Prostate gland (tissue), 2 donors: ENCODE data around the gene RAB3C. TPM values are rescaled to one million over a fixed set of nuclear protein-coding genes. Genes with fewer than 3 reads are reported as not detected.

Source experiments
- DNase-seq: peaks from one replicate; pipeline ENCODE4 v3.0.0-alpha.2; 2019; ENCODE audit warnings: low spot score
- H3K27ac ChIP-seq, 2 donors: fragments of 200-600 bp; sonication (generic); 2 replicates each; pipeline ENCODE4 v1.5.1; 2017 to 2019
- H3K27me3 ChIP-seq: fragments of 200-600 bp; sonication (generic); replicated peaks from 2 replicates; pipeline ENCODE4 v1.5.1; 2019; ENCODE audit not compliant: insufficient read depth
- H3K36me3 ChIP-seq, 2 donors: fragments of 200-600 bp; sonication (generic); 1 replicate in 1 of 2; 2 replicates in 1 of 2; pipeline versions ENCODE4 v1.5.1 to v1.8.1; 2017 to 2019
- H3K4me1 ChIP-seq: fragments of 200-600 bp; sonication (generic); replicated peaks from 2 replicates; pipeline ENCODE4 v1.5.1; 2019
- H3K4me3 ChIP-seq, 2 donors: fragments of 200-600 bp; sonication (generic); 2 replicates each; pipeline ENCODE4 v1.5.1; 2017 to 2019
- H3K9me3 ChIP-seq: fragments of 200-600 bp; sonication (generic); 2 replicates; pipeline ENCODE4 v1.5.1; 2017
- CTCF ChIP-seq, 4 experiments: fragments of 200-600 bp in 2 of 4; fragments of 450-650 bp in 2 of 4; sonication (generic) in 2 of 4; IDR thresholded peaks; 1 replicate in 3 of 4; 2 replicates in 1 of 4; pipeline ENCODE4 v1.5.1; 2016 to 2019; ENCODE audit warnings: antibody characterized with exemption in 4 of 4, mild to moderate bottlenecking in 2 of 4, moderate library complexity in 2 of 4
- POLR2A ChIP-seq: fragments of 450-650 bp; IDR thresholded peaks from one replicate; pipeline ENCODE4 v1.6.1; 2016; ENCODE audit warnings: antibody characterized with exemption, mild to moderate bottlenecking
- POLR2AphosphoS5 ChIP-seq: sonication (generic); formaldehyde crosslinking; IDR thresholded peaks from one replicate; pipeline ENCODE4 v1.6.1; 2017; ENCODE audit warnings: antibody characterized with exemption
- WGBS: methylation state at CpG from one replicate; pipeline ENCODE4 v1.1.5; 2018; 5-methylcytosine and 5-hydroxymethylcytosine counted together
- intact Hi-C: fragments of 100-400 bp; cut with DNase I; formaldehyde crosslinking; loops from one replicate; pipeline ENCODE4 v1.14.2; 2022
- total RNA-seq, 2 donors: library from RNA; depleted of rRNA; stranded (reverse); fragments of >200 nt; gene quantifications; one replicate each; pipeline ENCODE4 v1.1.0, GENCODE V29; 2016

Gene RAB3C
- total RNA-seq, 2 donors from 2014 or later = 0.45 TPM; not detected in 1

DNA sequence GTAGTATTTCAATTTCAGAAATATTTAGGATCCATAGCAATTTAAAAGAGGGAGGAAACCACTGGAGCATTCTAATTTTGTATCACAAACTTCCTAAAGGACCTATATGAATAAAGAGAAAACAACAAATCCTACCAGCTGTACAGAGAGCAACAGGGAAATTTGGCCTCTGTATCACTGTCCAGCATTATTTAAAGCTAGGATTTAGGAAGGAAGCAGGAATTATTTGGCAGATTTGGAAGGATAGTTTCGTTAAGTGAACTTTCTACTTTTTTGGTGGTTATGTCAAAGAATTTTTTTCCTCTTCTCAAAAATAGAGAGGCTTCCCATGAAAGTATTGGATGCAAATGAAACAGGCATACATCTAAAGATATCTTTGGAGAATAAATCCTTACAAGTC is 269.7 kb downstream of the RAB3C start:
- intact Hi-C loops = no loop called here
- no peak for DNase-seq
- H3K9me3 ChIP-seq = no peaks in the 10 kb centered on the region
- H3K27me3 ChIP-seq = no peaks in the 10 kb centered on the region
- TF ChIP-seq CTCF (IDR thresholded peaks at IDR 0.05) = no peak
- no peak for TF ChIP-seq POLR2AphosphoS5
- no peak for TF ChIP-seq POLR2A
- H3K4me3 ChIP-seq = no peak overlapping the region
- no peaks in the 10 kb centered on the region for H3K36me3 ChIP-seq
- H3K27ac ChIP-seq = no peak overlapping the region
- H3K4me1 ChIP-seq = no peaks in the 10 kb centered on the region
- WGBS = 78% methylated on average over 1 of the region's 1 CpG

GRCh38 chr5:58854441-58854840 is 271.6 kb downstream of the RAB3C start:
- WGBS = 82% methylated on average over 2 of the region's 2 CpGs
- H3K4me1 ChIP-seq = no peaks in the 10 kb centered on the region
- DNase-seq = no peak
- no peak overlapping the region for H3K27ac ChIP-seq
- TF ChIP-seq POLR2AphosphoS5 (no peak), POLR2A (no peak), CTCF (IDR thresholded peaks at IDR 0.05) (no peak)
- H3K36me3 ChIP-seq = no peaks in the 10 kb centered on the region
- H3K4me3 ChIP-seq = no peak overlapping the region
- intact Hi-C loops = no loop called here
- no peaks in the 10 kb centered on the region for H3K9me3 ChIP-seq
- H3K27me3 ChIP-seq = no peaks in the 10 kb centered on the region

- Histone ChIP-seq H3K36me3 (no peaks in the 10 kb centered on the region), H3K27ac (no peak overlapping the region), H3K4me3 (no peak overlapping the region), H3K27me3 (no peaks in the 10 kb centered on the region), H3K4me1 (no peaks in the 10 kb centered on the region), H3K9me3 (no peaks in the 10 kb centered on the region)
- DNase-seq = no peak
- intact Hi-C loops = no loop called here
- 57% methylated on average over 8 of the region's 8 CpGs for WGBS
- TF ChIP-seq CTCF (IDR thresholded peaks at IDR 0.05) (no peak), POLR2AphosphoS5 (no peak), POLR2A (no peak)
Observed at GRCh38 chr5:58855851-58856739, 273.2 kb downstream of the RAB3C start.

GRCh38 chr5:58857609-58858008 is 274.7 kb downstream of the RAB3C start:
- H3K4me3 ChIP-seq = no peak overlapping the region
- H3K4me1 ChIP-seq = no peaks in the 10 kb centered on the region
- H3K36me3 ChIP-seq = no peaks in the 10 kb centered on the region
- WGBS = 47% methylated on average over 2 of the region's 2 CpGs
- H3K27me3 ChIP-seq = no peaks in the 10 kb centered on the region
- no peak for DNase-seq
- TF ChIP-seq POLR2AphosphoS5 = no peak
- TF ChIP-seq CTCF (IDR thresholded peaks at IDR 0.05) = no peak
- no peak for TF ChIP-seq POLR2A
- intact Hi-C loops = no loop called here
- no peaks in the 10 kb centered on the region for H3K9me3 ChIP-seq
- H3K27ac ChIP-seq = no peak overlapping the region

- no peaks in the 10 kb centered on the region for H3K36me3 ChIP-seq
- TF ChIP-seq CTCF (IDR thresholded peaks at IDR 0.05) (no peak), POLR2AphosphoS5 (no peak), POLR2A (no peak)
- no peak for DNase-seq
- no peak overlapping the region for H3K4me3 ChIP-seq
- intact Hi-C loops = no loop called here
- no peaks in the 10 kb centered on the region for H3K4me1 ChIP-seq
- no peaks in the 10 kb centered on the region for H3K9me3 ChIP-seq
- no peaks in the 10 kb centered on the region for H3K27me3 ChIP-seq
- no peak overlapping the region for H3K27ac ChIP-seq
Observed at GRCh38 chr5:58860680-58861079, 277.8 kb downstream of the RAB3C start.
